ENCODE results near the gene SP7. TPM values are rescaled to one million over a fixed set of nuclear protein-coding genes. Genes with fewer than 3 reads are reported as not detected.

Gene SP7
- total and polyA plus RNA-seq, 10 of the 15 experiments (the other 5 are each of a cell fraction or from before 2014, with no cell fraction given): 0.05 to 0.11 TPM; not detected in 8

- ChIA-PET SMC1A (ENCODE audit: uncharacterized antibody, unreplicated experiment) (interaction anchor here (1.1 kb wide), 1 partner anchor 10 kb away, joined by 4 read pairs; no protein-coding TSS in a partner anchor), CTCF (interaction anchor here (0.7 to 1.0 kb wide), 4 partner anchors 13 to 243 kb away, joined by 3 to 5 read pairs (median 4); partner anchors contain the start of genes AAAS and PFDN5), RAD21 (ENCODE audit: unreplicated experiment) (interaction anchor here (1.2 kb wide), 1 partner anchor 13 kb away, joined by 3 read pairs; the partner anchor contains the start of gene AAAS), POLR2A (interaction anchor here (0.5 to 1.2 kb wide), 2 partner anchors 9 to 151 kb away, joined by 5 read pairs; partner anchors contain the start of gene MYG1)
- WGBS (ENCODE audit: insufficient coverage, insufficient replicate concordance, low lambda C conversion rate, missing lambda C conversion rate): 61% methylated on average over 4 of the region's 4 CpGs
- Histone ChIP-seq H3K9ac (ENCODE audit: control insufficient read depth, insufficient read depth, low read length) (no peak overlapping the region), H3K4me2 (ENCODE audit: control insufficient read depth, insufficient read depth) (no peak overlapping the region), H3K36me3 (ENCODE audit: control insufficient read depth in 2 of 2, insufficient read depth in 2 of 2, low read length in 1 of 2) (peaks cover 14 to 20% of the 10 kb centered on the region in 2 experiments), H3K27ac (ENCODE audit: control insufficient read depth, insufficient read depth) (no peak overlapping the region), H3K79me2 (ENCODE audit: control insufficient read depth, insufficient read depth, low read length) (no peaks in the 10 kb centered on the region), H3K9me3 (replicated peaks; ENCODE audit: control insufficient read depth, insufficient read depth, low read length) (no peaks in the 10 kb centered on the region), H4K20me1 (ENCODE audit: control insufficient read depth, insufficient read depth) (no peaks in the 10 kb centered on the region), H3K4me1 (ENCODE audit: control insufficient read depth, insufficient read depth, low read length) (no peaks in the 10 kb centered on the region), H2AFZ (ENCODE audit: control insufficient read depth, low read depth, low read length) (no peak overlapping the region), H3K4me3 (no peak overlapping the region), H3K27me3 (replicated peaks in 1 of 2; ENCODE audit: control insufficient read depth in 2 of 2, insufficient read depth in 2 of 2, low read length in 1 of 2) (no peaks in the 10 kb centered on the region)
- DNase-seq (ENCODE audit: low read depth, low spot score) (no peak), ATAC-seq (no peak), FAIRE-seq (no peak)
- intact Hi-C loops (cut with micrococcal nuclease; ENCODE audit: unreplicated experiment) (no loop called here), in situ Hi-C loops (cut with MboI) (no loop called here)
- no peak for TF ChIP-seq DPF2 (IDR thresholded peaks at IDR 0.05)
- no peak for TF ChIP-seq MEF2B (IDR thresholded peaks at IDR 0.05; ENCODE audit: partially characterized antibody, poor library complexity, severe bottlenecking)
- TF ChIP-seq WRNIP1 (IDR thresholded peaks at IDR 0.05; ENCODE audit: borderline replicate concordance, low read depth, low read length): no peak
- TF ChIP-seq ZNF207 (IDR thresholded peaks at IDR 0.05; ENCODE audit: borderline replicate concordance): no peak
- no peak for TF ChIP-seq HDGF (IDR thresholded peaks at IDR 0.05)
- TF ChIP-seq ASH2L (IDR thresholded peaks at IDR 0.05; ENCODE audit: borderline replicate concordance, low read depth): no peak
- TF ChIP-seq USF2 (IDR thresholded peaks at IDR 0.05; ENCODE audit: borderline replicate concordance, low read depth, low read length): no peak
- BruUV-seq (replicated peaks): no TSS peak
These were observed 27.9 kb downstream of the SP7 start for GRCh38 chr12:53308276-53308675.

DNA sequence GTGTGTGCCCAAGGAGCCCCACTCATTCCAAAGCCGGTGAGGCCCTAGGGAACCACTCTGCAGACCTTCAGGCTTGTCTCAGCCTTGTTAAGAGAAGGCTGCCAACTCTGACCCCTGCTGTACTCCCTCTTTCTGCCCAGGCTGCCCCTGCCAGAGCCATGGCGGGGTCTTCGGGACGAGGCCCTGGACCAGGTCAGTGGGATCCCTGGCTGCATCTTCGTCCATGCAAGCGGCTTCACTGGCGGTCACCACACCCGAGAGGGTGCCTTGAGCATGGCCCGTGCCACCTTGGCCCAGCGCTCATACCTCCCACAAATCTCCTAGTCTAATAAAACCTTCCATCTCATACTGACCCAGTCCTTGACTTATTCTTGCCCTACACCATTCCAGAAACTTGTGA is 29.3 kb downstream of the SP7 start:
- RAD21 ChIA-PET (ENCODE audit: unreplicated experiment): no interaction called here
- POLR2A ChIA-PET: no interaction called here
- SMC1A ChIA-PET (ENCODE audit: uncharacterized antibody, unreplicated experiment): no interaction called here
- BruUV-seq (replicated peaks): no TSS peak
- Histone ChIP-seq H4K20me1 (ENCODE audit: control insufficient read depth, insufficient read depth) (no peaks in the 10 kb centered on the region), H3K4me2 (ENCODE audit: control insufficient read depth, insufficient read depth) (no peak overlapping the region), H3K9me3 (replicated peaks; ENCODE audit: control insufficient read depth, insufficient read depth, low read length) (no peaks in the 10 kb centered on the region), H3K4me1 (ENCODE audit: control insufficient read depth, insufficient read depth, low read length) (no peaks in the 10 kb centered on the region; the same call in 1 of the 2 replicates), H3K9ac (ENCODE audit: control insufficient read depth, insufficient read depth, low read length) (no peak overlapping the region), H3K4me3 (no peak overlapping the region), H3K27ac (ENCODE audit: control insufficient read depth, insufficient read depth) (no peak overlapping the region), H3K27me3 (replicated peaks in 1 of 2; ENCODE audit: control insufficient read depth in 2 of 2, insufficient read depth in 2 of 2, low read length in 1 of 2) (no peaks in the 10 kb centered on the region), H3K36me3 (ENCODE audit: control insufficient read depth in 2 of 2, insufficient read depth in 2 of 2, low read length in 1 of 2) (peaks cover 14 to 21% of the 10 kb centered on the region in 2 experiments), H2AFZ (ENCODE audit: control insufficient read depth, low read depth, low read length) (no peak overlapping the region), H3K79me2 (ENCODE audit: control insufficient read depth, insufficient read depth, low read length) (no peaks in the 10 kb centered on the region)
- 95% methylated on average over 10 of the region's 10 CpGs for WGBS (ENCODE audit: insufficient coverage, insufficient replicate concordance, low lambda C conversion rate, missing lambda C conversion rate)
- FAIRE-seq (no peak), ATAC-seq (no peak), DNase-seq (ENCODE audit: low read depth, low spot score) (no peak)
- CTCF ChIA-PET: no interaction called here
- intact Hi-C loops (cut with micrococcal nuclease; ENCODE audit: unreplicated experiment): no loop called here
- in situ Hi-C loops (cut with MboI): no loop called here
- TF ChIP-seq, protein P1, sequence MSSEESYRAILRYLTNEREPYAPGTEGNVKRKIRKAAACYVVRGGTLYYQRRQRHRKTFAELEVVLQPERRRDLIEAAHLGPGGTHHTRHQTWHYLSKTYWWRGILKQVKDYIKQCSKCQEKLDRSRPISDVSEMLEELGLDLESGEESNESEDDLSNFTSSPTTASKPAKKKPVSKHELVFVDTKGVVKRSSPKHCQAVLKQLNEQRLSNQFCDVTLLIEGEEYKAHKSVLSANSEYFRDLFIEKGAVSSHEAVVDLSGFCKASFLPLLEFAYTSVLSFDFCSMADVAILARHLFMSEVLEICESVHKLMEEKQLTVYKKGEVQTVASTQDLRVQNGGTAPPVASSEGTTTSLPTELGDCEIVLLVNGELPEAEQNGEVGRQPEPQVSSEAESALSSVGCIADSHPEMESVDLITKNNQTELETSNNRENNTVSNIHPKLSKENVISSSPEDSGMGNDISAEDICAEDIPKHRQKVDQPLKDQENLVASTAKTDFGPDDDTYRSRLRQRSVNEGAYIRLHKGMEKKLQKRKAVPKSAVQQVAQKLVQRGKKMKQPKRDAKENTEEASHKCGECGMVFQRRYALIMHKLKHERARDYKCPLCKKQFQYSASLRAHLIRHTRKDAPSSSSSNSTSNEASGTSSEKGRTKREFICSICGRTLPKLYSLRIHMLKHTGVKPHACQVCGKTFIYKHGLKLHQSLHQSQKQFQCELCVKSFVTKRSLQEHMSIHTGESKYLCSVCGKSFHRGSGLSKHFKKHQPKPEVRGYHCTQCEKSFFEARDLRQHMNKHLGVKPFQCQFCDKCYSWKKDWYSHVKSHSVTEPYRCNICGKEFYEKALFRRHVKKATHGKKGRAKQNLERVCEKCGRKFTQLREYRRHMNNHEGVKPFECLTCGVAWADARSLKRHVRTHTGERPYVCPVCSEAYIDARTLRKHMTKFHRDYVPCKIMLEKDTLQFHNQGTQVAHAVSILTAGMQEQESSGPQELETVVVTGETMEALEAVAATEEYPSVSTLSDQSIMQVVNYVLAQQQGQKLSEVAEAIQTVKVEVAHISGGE (CRISPR knock-in tag; IDR thresholded peaks at IDR 0.05): no peak
- no peak for TF ChIP-seq POLR2AphosphoS2 (IDR thresholded peaks at IDR 0.05; ENCODE audit: low read depth, low read length)
- TF ChIP-seq CHD2 (IDR thresholded peaks at IDR 0.05; ENCODE audit: borderline replicate concordance, low read depth, low read length): no peak
- no peak for TF ChIP-seq ATF7 (IDR thresholded peaks at IDR 0.05; ENCODE audit: low read depth)
- TF ChIP-seq KAT2A (conservative IDR thresholded peaks at IDR 0.05; ENCODE audit: control insufficient read depth, low read depth, low read length): no peak
- TF ChIP-seq BCL11A (IDR thresholded peaks at IDR 0.05; ENCODE audit: low read depth, low read length): no peak
- TF ChIP-seq NFIC (IDR thresholded peaks at IDR 0.05; ENCODE audit: low read depth, low read length): no peak
- TF ChIP-seq BMI1 (IDR thresholded peaks at IDR 0.05; ENCODE audit: borderline replicate concordance): no peak
